ENCODE measurements around the gene RAB1B.

RAB1B gene

GRCh38 chr11:66287211-66287888, 18.9 kb downstream of the RAB1B start:
- no peak for TF ChIP-seq CTCF (IDR thresholded peaks at IDR 0.05; ENCODE audit: borderline replicate concordance, control extremely low read depth, extremely low read depth, insufficient read depth, missing control alignments)
- no peak for DNase-seq (ENCODE audit: low spot score)
- in situ Hi-C loops (cut with MboI; ENCODE audit: low sequenced_read_pairs, unreplicated experiment) = no loop called here

GRCh38 chr11:66287889-66288670, 19.6 kb downstream of the RAB1B start:
- in situ Hi-C loops (cut with MboI; ENCODE audit: low sequenced_read_pairs, unreplicated experiment) = no loop called here
- no peak for DNase-seq (ENCODE audit: low spot score)

GRCh38 chr11:66288671-66289547, 20.5 kb downstream of the RAB1B start, which contains the start of gene YIF1A:
Gene YIF1A, minus strand, starts transcription at chr11:66289143. Its CDS starts 158 bp downstream, at chr11:66288985.
- in situ Hi-C loops (cut with MboI; ENCODE audit: low sequenced_read_pairs, unreplicated experiment) = no loop called here
- TF ChIP-seq CTCF (IDR thresholded peaks at IDR 0.05; ENCODE audit: borderline replicate concordance, control extremely low read depth, extremely low read depth, insufficient read depth, missing control alignments) = no peak
- peak; percentile 100 for DNase-seq (ENCODE audit: low spot score)

More at GRCh38 chr11:66287889-66288670, 19.6 kb downstream of the RAB1B start:
- TF ChIP-seq CTCF (IDR thresholded peaks at IDR 0.05; ENCODE audit: borderline replicate concordance, control extremely low read depth, extremely low read depth, insufficient read depth, missing control alignments) = no peak

- no peak for TF ChIP-seq CTCF (IDR thresholded peaks at IDR 0.05; ENCODE audit: borderline replicate concordance, control extremely low read depth, extremely low read depth, insufficient read depth, missing control alignments)
- in situ Hi-C loops (cut with MboI; ENCODE audit: low sequenced_read_pairs, unreplicated experiment) = no loop called here
- peak; percentile 93 for DNase-seq (ENCODE audit: low spot score)
These were observed 21.3 kb downstream of the RAB1B start for GRCh38 chr11:66289548-66290329.

- TF ChIP-seq CTCF (IDR thresholded peaks at IDR 0.05; ENCODE audit: borderline replicate concordance, control extremely low read depth, extremely low read depth, insufficient read depth, missing control alignments) = no peak
- no peak for DNase-seq (ENCODE audit: low spot score)
- in situ Hi-C loops (cut with MboI; ENCODE audit: low sequenced_read_pairs, unreplicated experiment) = no loop called here
These were observed 21.8 kb downstream of the RAB1B start for GRCh38 chr11:66290330-66290621.

- in situ Hi-C loops (cut with MboI; ENCODE audit: low sequenced_read_pairs, unreplicated experiment) = no loop called here
- TF ChIP-seq CTCF (IDR thresholded peaks at IDR 0.05; ENCODE audit: borderline replicate concordance, control extremely low read depth, extremely low read depth, insufficient read depth, missing control alignments) = no peak
- no peak for DNase-seq (ENCODE audit: low spot score)
These were observed 22.9 kb downstream of the RAB1B start for GRCh38 chr11:66291303-66291705.
